ENCODE data around the gene NPBWR2.

DNA sequence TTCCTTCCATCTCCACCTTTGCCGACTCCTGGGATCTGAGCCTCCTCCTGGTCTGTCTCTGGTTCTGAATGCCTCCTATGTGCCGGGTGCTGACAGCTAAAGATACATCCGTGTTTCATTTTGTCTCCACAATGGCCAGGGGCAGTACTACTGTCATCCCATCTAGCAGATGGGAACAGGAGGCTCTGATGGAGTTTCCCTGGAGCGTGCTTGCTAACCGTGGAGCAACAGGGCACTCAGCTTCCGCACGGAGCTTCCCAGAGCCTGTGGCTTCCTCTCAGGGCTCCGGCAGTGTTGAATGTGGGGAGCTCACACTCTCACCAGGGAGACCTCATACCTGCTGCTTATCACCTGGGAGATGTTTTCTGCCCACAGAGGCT lies 11.9 kb upstream of the NPBWR2 start:
- TF ChIP-seq, protein P1, sequence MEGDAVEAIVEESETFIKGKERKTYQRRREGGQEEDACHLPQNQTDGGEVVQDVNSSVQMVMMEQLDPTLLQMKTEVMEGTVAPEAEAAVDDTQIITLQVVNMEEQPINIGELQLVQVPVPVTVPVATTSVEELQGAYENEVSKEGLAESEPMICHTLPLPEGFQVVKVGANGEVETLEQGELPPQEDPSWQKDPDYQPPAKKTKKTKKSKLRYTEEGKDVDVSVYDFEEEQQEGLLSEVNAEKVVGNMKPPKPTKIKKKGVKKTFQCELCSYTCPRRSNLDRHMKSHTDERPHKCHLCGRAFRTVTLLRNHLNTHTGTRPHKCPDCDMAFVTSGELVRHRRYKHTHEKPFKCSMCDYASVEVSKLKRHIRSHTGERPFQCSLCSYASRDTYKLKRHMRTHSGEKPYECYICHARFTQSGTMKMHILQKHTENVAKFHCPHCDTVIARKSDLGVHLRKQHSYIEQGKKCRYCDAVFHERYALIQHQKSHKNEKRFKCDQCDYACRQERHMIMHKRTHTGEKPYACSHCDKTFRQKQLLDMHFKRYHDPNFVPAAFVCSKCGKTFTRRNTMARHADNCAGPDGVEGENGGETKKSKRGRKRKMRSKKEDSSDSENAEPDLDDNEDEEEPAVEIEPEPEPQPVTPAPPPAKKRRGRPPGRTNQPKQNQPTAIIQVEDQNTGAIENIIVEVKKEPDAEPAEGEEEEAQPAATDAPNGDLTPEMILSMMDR (IDR thresholded peaks at IDR 0.05) = no peak
- TF ChIP-seq ZFX (IDR thresholded peaks at IDR 0.05; ENCODE audit: borderline replicate concordance) = no peak

All from 22Rv1 (cell line).